Keratinocyte (primary cell): ENCODE data around the gene CALY. TPM values are rescaled to one million over a fixed set of nuclear protein-coding genes. Genes with fewer than 3 reads are reported as not detected.

Experiments
- DNase-seq: peaks from one replicate; pipeline ENCODE4 v3.0.0-alpha.2; 2011; ENCODE audit warnings: low read depth, missing footprints, low spot score
- FAIRE-seq: peaks from 2 replicates; lab custom pipeline; 2011; peaks lifted over from hg19 to GRCh38; lab: Jason Lieb, UNC
- H2AFZ ChIP-seq: 2 replicates; pipeline ENCODE4 v1.6.0; 2012; ENCODE audit warnings: low read length, control low read depth, inconsistent platforms; ENCODE audit not compliant: control insufficient read depth
- H3K27ac ChIP-seq: 2 replicates; pipeline ENCODE4 v1.5.1; 2011; ENCODE audit warnings: low read length; ENCODE audit not compliant: control insufficient read depth, insufficient read depth
- H3K27me3 ChIP-seq: 3 replicates; pipeline ENCODE4 v1.6.0; 2011; ENCODE audit warnings: low read length; ENCODE audit not compliant: control insufficient read depth, insufficient read depth; ENCODE audit errors: extremely low read depth
- H3K36me3 ChIP-seq, 2 experiments: 2 replicates in 1 of 2; 3 replicates in 1 of 2; pipeline ENCODE4 v1.5.1; 2011; ENCODE audit warnings: low read length in 2 of 2, mild to moderate bottlenecking in 1 of 2; ENCODE audit not compliant: control insufficient read depth in 2 of 2, insufficient read depth in 2 of 2; ENCODE audit errors: extremely low read depth in 1 of 2
- H3K4me1 ChIP-seq: 3 replicates; pipeline ENCODE4 v1.5.1; 2011; ENCODE audit warnings: low read length; ENCODE audit not compliant: control insufficient read depth, insufficient read depth; ENCODE audit errors: extremely low read depth
- H3K4me2 ChIP-seq: 3 replicates; pipeline ENCODE4 v1.6.0; 2011; ENCODE audit warnings: low read depth, low read length; ENCODE audit not compliant: control insufficient read depth, insufficient read depth; ENCODE audit errors: extremely low read depth
- H3K4me3 ChIP-seq, 3 experiments: fragments of 200-600 bp in 1 of 3; sonication (generic) in 1 of 3; 2 replicates in 2 of 3; 3 replicates in 1 of 3; pipeline ENCODE4 v1.5.1; 2011 to 2016; ENCODE audit warnings: low read length in 3 of 3, mild to moderate bottlenecking in 3 of 3, control low read depth in 2 of 3, inconsistent platforms in 1 of 3, low read depth in 1 of 3, mixed read lengths in 1 of 3, mixed run types in 1 of 3, moderate library complexity in 1 of 3; ENCODE audit not compliant: control insufficient read depth in 2 of 3, insufficient read depth in 2 of 3; ENCODE audit errors: extremely low read depth in 1 of 3
- H3K79me2 ChIP-seq: 2 replicates; pipeline ENCODE4 v1.6.0; 2012; ENCODE audit warnings: low read length; ENCODE audit not compliant: control insufficient read depth, insufficient read depth
- H3K9ac ChIP-seq: 3 replicates; pipeline ENCODE4 v1.6.0; 2011; ENCODE audit warnings: low read length; ENCODE audit not compliant: control insufficient read depth, insufficient read depth; ENCODE audit errors: extremely low read depth
- H3K9me1 ChIP-seq: 3 replicates; pipeline ENCODE4 v1.6.0; 2011; ENCODE audit warnings: low read length; ENCODE audit not compliant: control insufficient read depth, insufficient read depth; ENCODE audit errors: extremely low read depth
- H3K9me3 ChIP-seq: 2 replicates; pipeline ENCODE4 v1.5.1; 2012; ENCODE audit warnings: low read depth, low read length; ENCODE audit not compliant: control insufficient read depth
- H4K20me1 ChIP-seq: 3 replicates; pipeline ENCODE4 v1.6.0; 2011; ENCODE audit warnings: low read length; ENCODE audit not compliant: control insufficient read depth, insufficient read depth; ENCODE audit errors: extremely low read depth
- CTCF ChIP-seq, 3 experiments: IDR thresholded peaks in 1 of 3; conservative IDR thresholded peaks in 1 of 3; optimal IDR thresholded peaks in 1 of 3; 2 replicates in 2 of 3; 3 replicates in 1 of 3; pipeline versions ENCODE3 to v1.5.1; 2011; ENCODE audit warnings: low read length in 3 of 3, mild to moderate bottlenecking in 3 of 3, moderate library complexity in 2 of 3, control low read depth in 1 of 3, inconsistent platforms in 1 of 3; ENCODE audit not compliant: insufficient read depth in 2 of 3; ENCODE audit errors: extremely low read depth in 1 of 3
- EZH2 ChIP-seq: IDR thresholded peaks from one replicate; pipeline ENCODE4 v1.6.1; 2012; ENCODE audit warnings: inconsistent platforms, mild to moderate bottlenecking, low read length, moderate library complexity
- dilution Hi-C: fragments of 300-500 bp; cut with MboI; formaldehyde crosslinking; loops from one replicate; pipeline ENCODE4 v1.7.0; 2020; ENCODE audit warnings: low sequenced_read_pairs; ENCODE audit not compliant: extremely low pct_ligation_motif_present
- polyA minus RNA-seq, 3 experiments: library from RNA; depleted of rRNA, polyadenylated mRNA; stranded (reverse); fragments of >200 nt; gene quantifications; 1 replicate in 1 of 3; 2 replicates in 1 of 3; 3 replicates in 1 of 3; pipeline ENCODE4 v1.2.3, GENCODE V29; 2011
- polyA plus RNA-seq, 5 experiments: library from polyadenylated mRNA; depleted of rRNA in 3 of 5; stranded (reverse) in 3 of 5; stranded (forward) in 1 of 5; unstranded in 1 of 5; fragments of >200 nt; gene quantifications; 1 replicate in 1 of 5; 2 replicates in 3 of 5; 3 replicates in 1 of 5; pipeline versions ENCODE4 v1.2.1 to v1.2.3, GENCODE V29; 2011 to 2012; ENCODE audit warnings: missing spikeins in 2 of 5, low read depth in 1 of 5, low replicate concordance in 1 of 5

CALY gene
- polyA plus RNA-seq (not detected in 3 replicates), polyA minus RNA-seq (not detected in 3 replicates)
- polyA plus RNA-seq (2011; ENCODE audit: low read depth), result not detected
- polyA plus RNA-seq (2011; cell fraction: cytosol; rRNA removed), result not detected in 2 replicates
- not detected in 2 replicates for polyA plus RNA-seq (2011; cell fraction: nucleus; rRNA removed)
- not detected in 2 replicates for polyA plus RNA-seq (2012; ENCODE audit: low replicate concordance)
- polyA minus RNA-seq (2011; cell fraction: cytosol; rRNA and poly(A)+ RNA removed), result not detected
- not detected in 2 replicates for polyA minus RNA-seq (2011; cell fraction: nucleus; rRNA and poly(A)+ RNA removed)

GRCh38 chr10:133336577-133337369, at the start of gene CALY:
Gene CALY, minus strand, starts transcription at chr10:133336896. Its CDS starts 7,907 bp downstream, at chr10:133328989.
- no peak for TF ChIP-seq CTCF (optimal IDR thresholded peaks at IDR 0.05 in 1 of 3, IDR thresholded peaks at IDR 0.05 in 1 of 3, conservative IDR thresholded peaks at IDR 0.05 in 1 of 3; ENCODE audit: extremely low read depth in 1 of 3, insufficient read depth in 2 of 3, low read length in 3 of 3)
- TF ChIP-seq EZH2, result peak; percentile 79
- Histone ChIP-seq H3K79me2 (no peaks in the 10 kb centered on the region), H3K27me3 (peaks cover 56% of the 10 kb centered on the region), H3K36me3 (no peaks in the 10 kb centered on the region), H3K9me3 (no peaks in the 10 kb centered on the region), H3K4me3 (no peak within 1 kb of the TSS), H4K20me1 (no peaks in the 10 kb centered on the region), H3K27ac (no peak within 1 kb of the TSS), H3K4me1 (no peaks in the 10 kb centered on the region), H3K4me2 (no peak within 1 kb of the TSS), H3K9ac (no peak within 1 kb of the TSS), H3K9me1 (no peaks in the 10 kb centered on the region), H2AFZ (no peak within 1 kb of the TSS)
- dilution Hi-C loops, result no loop called here
- FAIRE-seq (no peak), DNase-seq (no peak)

- no peaks in the 10 kb centered on the region for H3K9me3 ChIP-seq
- no peaks in the 10 kb centered on the region for H3K36me3 ChIP-seq
- dilution Hi-C loops, result no loop called here
- peaks cover 1% of the 10 kb centered on the region for H3K4me1 ChIP-seq
- H3K79me2 ChIP-seq, result no peaks in the 10 kb centered on the region
- H3K27ac ChIP-seq, result no peak overlapping the region
- no peak overlapping the region for H2AFZ ChIP-seq
- H3K9me1 ChIP-seq, result no peaks in the 10 kb centered on the region
- TF ChIP-seq CTCF (optimal IDR thresholded peaks at IDR 0.05 in 1 of 3, IDR thresholded peaks at IDR 0.05 in 1 of 3, conservative IDR thresholded peaks at IDR 0.05 in 1 of 3; ENCODE audit: extremely low read depth in 1 of 3, insufficient read depth in 2 of 3, low read length in 3 of 3) (no peak), EZH2 (no peak)
- FAIRE-seq (no peak), DNase-seq (no peak)
- H3K27me3 ChIP-seq, result no peaks in the 10 kb centered on the region
- no peak overlapping the region for H3K4me2 ChIP-seq
- H4K20me1 ChIP-seq, result no peaks in the 10 kb centered on the region
- H3K9ac ChIP-seq, result no peak overlapping the region
- H3K4me3 ChIP-seq, result no peak overlapping the region
Measured at GRCh38 chr10:133385214-133385613, 48.5 kb upstream of the CALY start.
